Metanephros (tissue), 1 donor: ENCODE data around the gene CLIP2. TPM values are rescaled to one million over a fixed set of nuclear protein-coding genes. Genes with fewer than 3 reads are reported as not detected.

ENCODE experiments used
- total RNA-seq: library from RNA; depleted of rRNA; stranded (reverse); fragments of >200 nt; gene quantifications from one replicate; pipeline ENCODE4 v1.2.3, GENCODE V29; 2014

The CLIP2 gene
- total RNA-seq, result 43.7 TPM

DNA sequence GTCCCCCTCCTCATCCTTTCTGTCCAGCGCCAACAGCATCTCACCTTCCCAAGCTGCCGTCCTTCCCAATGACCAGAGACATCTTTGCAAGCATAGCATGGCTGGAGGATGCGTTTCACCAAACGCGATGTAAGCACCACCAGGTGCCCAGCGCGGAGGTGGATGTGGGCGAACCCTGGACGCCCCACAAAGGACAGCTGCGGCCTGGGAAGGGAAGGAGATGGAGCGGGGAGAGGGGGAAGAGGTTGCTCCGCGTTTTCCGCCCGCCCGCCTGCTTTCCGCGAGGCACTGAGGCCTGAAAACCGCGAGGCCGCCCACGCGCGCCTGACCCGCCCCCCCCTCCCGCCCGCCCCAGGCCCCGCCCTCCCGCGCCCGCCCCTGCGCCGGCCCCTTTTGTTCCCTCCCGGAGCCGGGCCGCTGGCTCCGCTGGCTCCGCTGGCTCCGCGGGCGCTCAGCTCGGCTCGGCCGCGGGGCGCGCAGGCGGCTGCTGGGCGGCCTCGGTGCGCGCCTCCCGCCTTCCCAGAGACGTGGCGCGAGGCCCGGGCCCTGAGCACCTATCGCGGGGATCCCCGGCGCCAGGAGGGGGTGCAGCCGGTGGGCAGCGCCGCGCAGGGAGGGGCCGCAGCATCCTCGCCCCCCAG lies at the start of gene CLIP2:
Gene CLIP2 (plus strand): TSS at position 390 of the 641 bp plus-strand sequence. CDS start 28,140 bp downstream, outside the sequence.

DNA sequence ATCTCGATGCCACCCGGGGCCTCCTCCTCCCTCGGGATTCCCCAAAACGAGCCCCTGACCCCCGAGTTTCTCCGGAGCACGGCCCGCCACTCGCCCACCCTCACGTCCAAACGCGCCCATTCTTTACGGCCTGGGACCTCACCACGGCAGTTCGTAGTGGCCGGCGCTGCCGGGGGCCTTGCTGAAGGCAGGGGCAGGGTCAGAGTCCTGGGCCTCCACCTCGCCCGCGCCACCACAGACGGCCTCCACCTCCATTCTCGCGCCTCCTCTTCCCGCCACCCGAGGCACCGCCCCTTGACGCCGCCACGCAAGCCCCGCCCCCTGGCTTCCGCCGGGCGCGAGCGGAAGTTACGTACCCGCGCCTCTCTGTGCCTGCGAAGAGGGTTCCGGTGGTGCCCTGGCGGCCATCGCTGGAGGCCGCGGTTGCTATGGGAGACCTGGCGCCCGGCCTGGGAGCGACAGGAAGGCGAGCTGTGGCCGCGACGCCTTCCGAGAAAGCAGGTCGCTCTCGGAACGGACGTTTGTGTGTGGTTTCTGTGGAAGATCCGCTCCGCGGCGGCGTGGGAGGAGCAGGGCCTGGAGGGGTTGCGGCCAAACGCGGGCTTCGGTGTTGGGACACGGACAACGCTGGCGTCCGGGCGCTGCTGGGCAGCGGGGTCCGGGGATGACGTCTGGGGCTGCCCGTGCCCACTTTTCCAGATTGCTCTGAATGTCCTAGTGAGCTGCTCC lies 34.9 kb upstream of the CLIP2 start, which contains the start of gene RFC2:
Gene RFC2 (minus strand): TSS at position 271 of the 729 bp plus-strand sequence. CDS start 16 bp downstream, at position 255.

DNA sequence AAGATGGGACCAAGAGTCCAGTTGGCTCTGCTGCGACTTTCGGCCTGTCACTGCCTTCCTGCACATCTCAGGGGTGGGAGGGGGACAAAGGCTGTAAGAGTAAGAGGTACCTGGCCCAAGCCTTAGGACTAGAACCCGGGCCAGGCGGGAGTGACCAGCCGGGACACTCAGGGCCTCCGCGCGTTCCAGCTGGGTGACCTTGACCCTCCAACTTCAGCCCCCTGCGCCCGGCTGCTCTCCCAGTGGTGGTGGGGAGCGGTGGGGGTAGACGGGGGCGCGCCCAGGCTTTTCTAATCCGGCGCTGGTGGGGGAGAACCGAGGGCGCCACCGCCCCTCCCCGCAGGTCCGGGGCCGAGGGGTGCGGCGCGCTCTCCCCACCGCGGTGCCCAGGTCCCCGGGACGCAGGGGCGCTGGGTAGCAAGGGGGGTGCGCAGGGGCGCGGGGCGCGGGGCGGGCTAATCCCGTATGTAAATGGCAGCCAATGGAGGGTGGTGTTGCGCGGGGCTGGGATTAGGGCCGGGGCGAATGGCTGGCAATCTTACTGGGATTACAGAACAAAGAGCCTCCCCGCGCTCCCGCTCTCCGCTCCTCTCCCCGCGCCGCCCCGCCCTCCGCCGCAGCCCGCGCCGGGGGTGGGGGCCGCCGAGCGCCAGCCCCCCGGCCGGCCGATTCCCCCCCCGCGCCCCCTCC lies 164.3 kb downstream of the CLIP2 start, which contains the start of gene GTF2IRD1:
Gene GTF2IRD1 (plus strand): TSS at position 585 of the 690 bp plus-strand sequence. CDS start 54,175 bp downstream, outside the sequence.

Other genes with a start within 250 kb of the CLIP2 start
- gene LIMK1, start 205.6 kb upstream of the CLIP2 start, total RNA-seq, result 16.5 TPM
- 227 TPM for gene EIF4H, start 115.1 kb upstream of the CLIP2 start, total RNA-seq
- gene LAT2, start 79.4 kb upstream of the CLIP2 start, total RNA-seq, result 6.9 TPM
- gene RFC2, start 35.0 kb upstream of the CLIP2 start, total RNA-seq, result 26.7 TPM
- gene GTF2IRD1, start 164.5 kb downstream of the CLIP2 start, total RNA-seq, result 39.9 TPM